HG03103 (cell line): ENCODE data around the gene CHCHD6.

Experiments used
- ATAC-seq: cut with Tn5 transposase; IDR thresholded peaks from one replicate; pipeline ENCODE4 v1.9.1; 2021; ENCODE audit warnings: low read depth; ENCODE audit not compliant: unreplicated experiment

Gene CHCHD6

GRCh38 chr3:126954141-126954842 is 250.3 kb downstream of the CHCHD6 start:
- peak; percentile 34 for ATAC-seq

DNA sequence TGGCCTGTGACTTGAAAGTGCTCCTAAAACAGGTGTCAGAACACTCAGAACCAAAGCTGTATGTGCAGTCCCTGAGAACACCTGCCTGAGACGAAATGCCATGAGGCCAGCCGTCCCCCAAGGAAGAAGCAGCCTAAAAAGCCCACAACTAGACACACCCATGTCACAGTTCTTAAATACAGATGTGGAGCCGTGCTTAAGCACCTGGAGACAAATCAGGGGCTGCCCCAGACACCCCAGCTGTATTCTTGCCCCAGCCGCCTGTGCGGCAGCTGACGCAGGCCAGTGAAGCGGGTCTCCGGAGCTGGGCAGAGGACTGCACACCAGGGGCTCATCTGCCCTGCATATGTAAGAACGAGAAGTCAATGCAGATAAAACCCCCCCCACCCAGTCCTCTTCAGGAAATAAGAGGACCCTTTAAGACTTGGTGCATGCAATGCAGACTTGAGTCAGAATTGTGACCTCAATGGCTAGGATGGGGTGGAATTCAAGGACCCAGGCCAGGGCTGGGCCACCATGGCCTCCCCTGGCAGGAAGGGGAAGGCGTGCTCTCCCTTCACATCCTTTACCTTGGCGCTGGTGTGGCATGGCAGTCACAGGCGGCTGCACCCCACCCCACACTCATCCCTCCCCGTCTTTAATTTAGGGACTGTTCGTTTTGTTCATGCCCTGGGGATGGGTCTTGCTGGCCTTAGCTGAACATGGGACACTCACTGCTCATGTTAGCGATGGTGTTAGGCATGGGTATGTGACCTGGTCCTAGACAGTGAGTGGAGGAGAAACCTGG is 251.2 kb downstream of the CHCHD6 start:
- ATAC-seq = peak; percentile 61

DNA sequence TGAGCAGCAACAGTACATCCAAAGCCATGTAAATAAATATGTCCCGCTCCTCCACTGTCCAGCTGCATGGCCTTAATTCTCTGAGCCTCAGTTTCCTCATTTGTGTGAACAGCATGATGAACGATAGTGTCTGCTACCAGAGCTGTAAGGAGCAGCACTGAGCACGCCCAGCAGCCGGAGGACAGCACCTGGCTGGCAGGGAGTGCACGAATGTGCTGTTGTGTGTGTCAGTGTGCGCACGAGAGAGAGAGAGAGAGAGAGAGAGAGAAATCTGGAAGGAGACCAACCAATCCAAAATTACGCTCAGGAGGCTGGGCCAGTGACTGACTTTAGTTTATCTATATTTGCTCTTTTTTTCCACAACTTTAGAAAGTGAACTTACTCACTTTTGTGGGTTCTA is 252.3 kb downstream of the CHCHD6 start:
- ATAC-seq = no peak

DNA sequence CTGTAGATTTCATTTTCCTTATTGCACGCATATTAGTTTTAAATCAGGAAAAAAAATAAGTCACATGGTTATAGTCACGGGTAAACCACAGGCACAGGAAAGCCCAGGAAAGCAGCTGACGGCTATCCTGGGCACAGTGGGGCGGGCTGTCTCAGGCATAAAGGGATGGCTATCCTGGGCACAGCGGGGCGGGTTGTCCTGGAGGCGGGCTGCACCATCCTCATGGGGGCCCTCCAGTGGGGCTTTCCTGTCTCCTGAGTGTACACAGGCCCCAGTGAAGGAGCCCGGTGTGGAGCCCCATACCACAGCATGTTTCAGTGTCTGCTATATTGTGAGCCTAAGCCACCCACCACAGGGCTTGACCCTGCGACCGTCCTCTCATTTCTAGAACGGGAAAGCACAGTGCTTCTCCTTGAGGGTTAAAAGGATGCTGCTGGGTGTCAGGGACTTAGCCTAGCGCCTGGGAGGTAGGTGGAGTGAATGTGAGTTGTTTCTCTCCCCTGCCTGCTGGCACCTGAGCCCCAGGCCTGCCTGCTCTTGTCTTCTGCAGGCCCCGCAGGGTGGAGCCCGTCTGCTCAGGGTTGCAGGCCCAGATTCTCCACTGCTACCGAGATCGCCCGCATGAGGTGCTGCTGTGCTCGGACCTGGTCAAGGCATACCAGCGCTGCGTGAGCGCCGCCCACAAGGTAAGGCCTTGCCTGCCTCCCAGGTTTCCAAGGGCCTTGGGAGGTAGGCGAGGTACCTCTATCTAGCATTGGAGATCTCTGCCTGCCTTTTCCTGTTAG is 253.0 kb downstream of the CHCHD6 start:
- ATAC-seq = no peak

DNA sequence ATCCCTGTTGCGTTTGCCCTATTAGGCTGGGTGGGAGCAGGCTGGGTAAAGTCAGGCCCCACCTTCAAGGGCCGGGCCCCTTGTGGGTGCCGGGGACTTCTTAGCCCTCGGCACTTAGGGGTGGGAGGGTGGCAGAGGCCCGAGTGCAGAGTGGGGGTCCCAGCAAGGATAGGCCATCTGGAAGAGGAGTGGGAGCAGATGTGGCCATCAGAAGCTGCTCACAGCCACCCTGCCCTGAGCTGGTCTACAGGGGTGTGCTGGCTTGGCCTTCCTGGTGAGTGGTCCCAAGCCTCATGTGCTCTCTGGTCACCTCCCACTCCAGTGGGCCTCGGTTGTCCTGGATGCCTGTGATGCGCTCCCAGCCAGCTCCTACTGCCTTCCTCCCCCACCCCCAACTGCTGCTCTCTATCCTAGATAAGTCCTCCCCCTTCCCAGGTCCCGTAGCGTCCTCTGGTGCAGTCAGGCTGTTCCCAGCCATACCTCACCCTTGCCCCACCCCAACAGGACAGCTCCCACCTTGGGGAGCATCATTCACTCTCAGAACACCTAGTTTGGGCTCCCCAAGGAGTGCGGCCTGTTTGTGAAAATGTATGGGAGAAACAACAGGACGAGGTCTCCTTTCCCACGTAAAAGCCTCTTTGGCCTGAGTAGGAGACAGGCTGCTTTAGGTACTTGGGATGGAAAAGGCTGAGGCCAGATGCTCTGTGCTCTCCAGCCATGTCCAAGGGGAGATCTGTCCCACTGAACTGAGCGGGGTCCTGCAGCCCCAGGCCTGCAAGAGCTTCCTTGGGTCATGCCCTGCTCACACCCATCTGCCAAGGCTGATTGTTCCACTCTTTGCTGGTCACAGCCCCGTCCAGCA is 254.0 kb downstream of the CHCHD6 start:
- ATAC-seq = no peak

DNA sequence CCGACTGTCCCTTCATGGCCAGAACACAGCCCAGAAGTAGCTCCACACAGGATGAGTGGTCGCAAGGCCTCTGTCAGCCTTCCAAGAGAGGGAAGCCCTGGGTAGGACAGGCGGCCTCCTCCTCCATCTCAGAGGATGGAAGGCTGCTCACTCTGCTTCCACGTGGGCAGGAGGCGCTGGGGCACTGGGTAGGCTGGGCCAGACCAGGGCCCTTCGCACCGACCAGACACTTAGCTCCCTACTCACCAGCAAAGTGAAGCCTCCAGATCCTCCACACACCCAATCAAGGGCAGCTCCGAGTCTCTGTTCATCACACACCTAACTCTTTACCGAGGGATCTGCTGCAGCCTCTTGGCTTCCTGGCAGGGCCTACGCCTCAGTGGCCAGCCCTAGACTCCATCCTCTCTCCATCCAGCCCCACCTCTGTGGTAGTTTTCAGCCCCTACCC is 254.6 kb downstream of the CHCHD6 start:
- no peak for ATAC-seq

GRCh38 chr3:126959136-126959920 is 255.3 kb downstream of the CHCHD6 start:
- no peak for ATAC-seq

DNA sequence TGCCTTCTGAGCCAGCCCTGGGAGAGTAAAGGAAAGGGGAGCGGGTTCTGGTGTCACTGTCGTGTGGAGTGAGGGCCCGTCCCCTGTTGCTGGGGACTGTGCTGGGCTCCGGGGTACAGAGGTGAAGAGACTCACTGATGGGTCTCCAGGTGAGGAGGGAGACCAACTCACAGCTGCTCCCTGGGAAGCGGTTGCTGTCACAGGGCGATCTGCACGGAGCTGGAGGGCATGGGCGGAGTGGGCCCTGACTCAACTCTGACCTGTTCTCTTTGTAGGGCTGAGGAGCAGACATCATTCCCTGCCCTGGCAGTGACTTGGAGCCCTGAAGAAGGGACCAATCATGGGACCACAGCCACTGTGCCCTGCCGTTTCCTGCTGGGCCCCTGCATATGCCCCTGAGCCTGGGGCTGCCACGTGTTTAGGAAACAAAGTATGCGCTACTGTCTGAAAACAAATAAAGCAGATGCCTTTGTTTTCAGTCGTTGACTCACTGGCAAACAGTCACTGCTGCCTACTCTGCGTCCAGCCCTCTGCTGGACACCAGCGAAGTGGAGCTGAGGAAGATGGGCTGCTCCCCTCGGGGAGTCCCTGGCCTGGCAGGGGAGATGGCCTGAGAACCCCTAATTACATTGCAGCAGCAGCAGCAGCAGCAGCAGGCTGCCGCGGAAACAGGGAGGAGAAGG is 256.0 kb downstream of the CHCHD6 start:
- no peak for ATAC-seq

- no peak for ATAC-seq
These were observed 256.6 kb downstream of the CHCHD6 start for GRCh38 chr3:126960604-126960995.

DNA sequence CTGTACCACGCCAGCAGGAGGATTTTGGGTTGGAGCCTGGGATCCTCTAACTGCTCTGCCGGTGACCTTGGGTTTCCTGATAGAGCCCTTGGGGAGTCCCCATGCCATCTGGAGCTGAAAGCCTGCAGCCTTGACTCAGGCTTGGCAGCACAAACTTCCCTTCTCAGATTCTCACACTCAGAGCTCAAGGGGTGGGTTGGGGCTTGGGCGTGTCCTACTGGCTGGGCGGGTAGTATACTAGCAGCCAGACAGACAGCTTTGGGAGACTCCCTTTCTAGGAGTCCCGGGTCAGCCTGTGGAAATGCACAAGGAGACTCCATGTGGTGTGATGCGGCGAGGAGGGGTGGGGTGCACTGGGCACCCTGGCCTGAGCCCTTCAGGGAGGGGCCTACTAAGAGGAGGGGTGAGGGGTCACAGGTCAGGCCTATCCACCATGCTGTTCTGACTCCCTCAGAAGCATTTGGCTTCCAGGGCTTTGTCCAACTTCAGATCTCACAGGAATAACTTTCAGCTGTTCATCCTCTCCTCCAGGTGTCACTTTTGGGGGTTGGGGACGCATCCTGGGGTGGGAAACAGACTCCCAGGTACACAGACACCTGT is 257.3 kb downstream of the CHCHD6 start:
- ATAC-seq = no peak

- ATAC-seq = no peak
These were observed 257.9 kb downstream of the CHCHD6 start for GRCh38 chr3:126961791-126962461.

DNA sequence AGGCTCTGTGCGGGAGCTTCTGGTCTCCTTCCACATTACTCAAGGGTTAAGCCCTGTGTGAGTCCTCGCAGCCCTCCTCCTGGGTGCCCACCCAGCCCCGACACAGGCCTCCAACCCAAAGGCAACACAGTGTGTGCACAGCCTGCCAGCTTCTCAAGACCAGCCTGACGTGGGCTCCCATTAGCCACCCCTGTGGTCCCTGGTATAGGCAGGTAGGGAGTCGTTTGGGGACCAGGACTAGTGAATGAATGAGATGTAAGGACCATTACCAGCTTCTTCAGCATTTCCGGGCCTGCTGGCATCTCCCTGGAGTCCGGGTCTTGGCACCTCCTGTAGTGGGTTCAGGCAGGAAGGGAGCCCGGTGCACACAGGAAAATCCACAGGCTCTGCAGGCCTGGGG is 258.7 kb downstream of the CHCHD6 start:
- ATAC-seq = no peak

- ATAC-seq = no peak
These were observed 259.5 kb downstream of the CHCHD6 start for GRCh38 chr3:126963261-126964190.

GRCh38 chr3:126964261-126964660 is 260.2 kb downstream of the CHCHD6 start:
- ATAC-seq = no peak

DNA sequence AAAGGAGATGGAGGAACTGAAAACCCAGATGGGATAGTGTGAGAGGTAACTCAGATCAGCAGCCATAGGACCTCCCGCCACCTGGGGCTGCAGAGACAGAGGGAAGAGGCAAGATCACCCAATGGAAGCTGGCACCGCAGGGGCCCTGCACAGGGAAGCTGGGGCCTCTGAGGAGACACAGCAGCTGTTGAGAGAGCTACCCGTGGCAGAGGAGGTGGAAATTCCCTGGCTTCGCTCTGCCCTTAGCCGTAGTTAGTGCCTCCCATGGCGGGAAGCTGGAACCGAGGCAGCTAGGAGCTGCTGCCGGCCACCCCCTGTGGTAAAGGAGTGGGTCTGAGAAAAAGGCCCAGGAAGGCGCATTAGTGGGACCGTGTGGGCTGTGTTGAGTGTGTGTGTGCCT is 260.9 kb downstream of the CHCHD6 start:
- no peak for ATAC-seq

DNA sequence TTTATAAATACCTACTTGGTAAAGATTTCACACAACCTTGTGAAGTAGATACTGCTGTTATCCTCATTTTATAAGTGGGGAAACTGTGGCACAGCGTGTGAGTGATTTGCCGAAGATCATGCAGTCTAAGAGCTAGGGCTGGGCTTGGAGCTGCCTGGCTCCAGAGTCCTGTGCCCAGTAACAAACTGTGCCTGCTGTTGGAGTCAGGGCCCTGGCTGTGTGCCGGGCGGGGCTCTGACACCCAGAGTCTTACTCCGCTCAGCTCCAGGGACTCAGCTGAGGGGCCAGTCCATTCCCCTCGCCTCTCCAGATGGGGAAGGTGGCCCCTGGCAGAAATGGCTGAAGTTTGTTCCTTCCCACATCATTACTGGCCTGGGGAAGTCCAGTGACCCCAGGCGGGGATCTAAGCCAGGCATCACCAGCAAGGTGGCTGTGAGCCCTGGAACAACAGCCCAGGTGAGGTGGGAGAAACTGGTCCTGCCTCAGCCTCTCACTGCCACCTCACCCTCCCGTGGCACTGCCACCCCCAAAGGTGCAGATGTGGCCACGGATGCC is 261.6 kb downstream of the CHCHD6 start:
- ATAC-seq = no peak

DNA sequence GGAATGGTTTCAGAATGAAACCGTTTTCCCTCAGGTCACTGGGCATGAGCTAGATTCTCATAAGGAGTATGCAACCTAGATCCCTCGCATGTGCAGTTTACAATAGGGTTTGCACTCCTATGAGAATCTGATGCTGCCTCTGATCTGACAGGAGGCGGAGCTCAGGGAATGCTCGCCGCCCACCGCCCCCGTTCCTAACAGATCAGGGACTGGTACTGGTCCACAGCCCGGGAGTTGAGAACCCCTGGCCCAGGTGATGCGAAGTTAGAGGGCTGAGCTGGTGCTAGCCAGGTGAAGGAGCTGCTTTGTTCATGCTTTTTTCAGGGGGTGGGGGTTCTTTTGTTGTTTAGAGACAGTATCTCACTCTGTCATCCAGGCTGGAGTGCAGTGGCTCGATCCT is 263.3 kb downstream of the CHCHD6 start:
- ATAC-seq = no peak
